GM12874 (cell line): ENCODE measurements around the gene DLGAP4.

Experiments
- TF ChIP-seq, protein P1 (sequence below): IDR thresholded peaks from 2 replicates; pipeline ENCODE4 v1.5.1; 2011; ENCODE audit warnings: low read depth, mild to moderate bottlenecking, control low read depth, low read length, moderate library complexity; ENCODE audit not compliant: insufficient read depth

DLGAP4 gene

DNA sequence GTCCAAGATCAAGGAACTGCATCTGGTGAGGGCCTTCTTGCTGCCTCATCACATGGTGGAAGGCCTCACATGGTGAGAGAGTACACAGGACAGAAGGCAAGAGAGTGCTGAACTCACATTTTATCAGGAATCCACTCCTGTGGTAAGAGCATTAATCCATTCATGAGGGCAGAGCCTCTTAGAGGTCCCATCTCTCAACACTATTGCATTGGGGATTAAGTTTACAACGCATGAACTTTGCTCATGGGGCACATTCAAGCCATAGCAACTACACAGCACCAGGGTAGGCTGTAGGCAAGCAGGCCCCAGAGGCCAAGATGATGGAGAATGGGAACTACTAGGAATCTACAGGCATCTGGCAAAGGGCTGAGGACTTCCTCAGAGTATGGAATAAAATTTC lies 257.2 kb downstream of the DLGAP4 start:
- TF ChIP-seq, protein P1, sequence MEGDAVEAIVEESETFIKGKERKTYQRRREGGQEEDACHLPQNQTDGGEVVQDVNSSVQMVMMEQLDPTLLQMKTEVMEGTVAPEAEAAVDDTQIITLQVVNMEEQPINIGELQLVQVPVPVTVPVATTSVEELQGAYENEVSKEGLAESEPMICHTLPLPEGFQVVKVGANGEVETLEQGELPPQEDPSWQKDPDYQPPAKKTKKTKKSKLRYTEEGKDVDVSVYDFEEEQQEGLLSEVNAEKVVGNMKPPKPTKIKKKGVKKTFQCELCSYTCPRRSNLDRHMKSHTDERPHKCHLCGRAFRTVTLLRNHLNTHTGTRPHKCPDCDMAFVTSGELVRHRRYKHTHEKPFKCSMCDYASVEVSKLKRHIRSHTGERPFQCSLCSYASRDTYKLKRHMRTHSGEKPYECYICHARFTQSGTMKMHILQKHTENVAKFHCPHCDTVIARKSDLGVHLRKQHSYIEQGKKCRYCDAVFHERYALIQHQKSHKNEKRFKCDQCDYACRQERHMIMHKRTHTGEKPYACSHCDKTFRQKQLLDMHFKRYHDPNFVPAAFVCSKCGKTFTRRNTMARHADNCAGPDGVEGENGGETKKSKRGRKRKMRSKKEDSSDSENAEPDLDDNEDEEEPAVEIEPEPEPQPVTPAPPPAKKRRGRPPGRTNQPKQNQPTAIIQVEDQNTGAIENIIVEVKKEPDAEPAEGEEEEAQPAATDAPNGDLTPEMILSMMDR = no peak

- TF ChIP-seq, protein P1 = no peak
These were observed 259.4 kb downstream of the DLGAP4 start for GRCh38 chr20:36565520-36565919.

- TF ChIP-seq, protein P1 = no peak
These were observed 263.8 kb downstream of the DLGAP4 start for GRCh38 chr20:36569847-36570429.

- TF ChIP-seq, protein P1 = no peak
These were observed 265.7 kb downstream of the DLGAP4 start for GRCh38 chr20:36571564-36572504.

- TF ChIP-seq, protein P1 = no peak
These were observed 266.6 kb downstream of the DLGAP4 start for GRCh38 chr20:36572701-36573102.

DNA sequence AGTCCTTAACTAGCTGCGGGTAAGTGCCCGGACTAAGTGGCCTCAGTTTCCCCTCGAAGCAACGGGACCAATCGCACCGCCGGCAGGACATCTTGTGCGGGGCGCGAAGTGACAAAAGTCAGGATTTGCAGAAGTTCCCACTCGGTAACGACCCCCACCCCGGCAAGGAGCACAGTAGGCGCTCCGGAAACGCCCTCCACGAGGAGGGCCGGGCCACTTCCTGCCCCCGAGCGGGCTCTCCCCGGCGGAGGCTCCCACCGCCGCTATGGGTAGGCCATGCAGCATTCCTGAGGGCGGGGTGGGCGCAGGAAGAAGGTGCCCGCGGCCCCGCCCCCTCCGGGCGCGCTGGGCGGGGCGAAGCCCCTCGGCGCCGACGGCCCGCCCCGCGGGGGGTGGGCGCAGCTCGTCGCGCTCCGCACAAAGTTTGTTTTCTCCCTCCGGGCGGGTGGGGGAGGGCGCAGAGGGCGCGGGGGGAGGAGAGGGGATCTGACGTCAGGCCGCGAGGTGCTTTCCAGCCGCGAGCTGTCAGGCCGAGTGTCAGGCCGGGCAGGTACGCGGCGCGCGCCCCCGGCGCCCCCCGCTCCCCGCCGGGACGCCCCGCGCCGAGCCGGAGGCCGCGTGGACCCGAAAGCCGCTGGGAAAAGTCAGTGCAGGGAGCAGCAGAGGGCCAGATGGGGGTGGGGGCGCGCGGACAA lies 267.1 kb downstream of the DLGAP4 start, which contains the start of gene TGIF2:
TSS of gene TGIF2 (plus strand) at position 495 of the 695 bp plus-strand sequence. CDS start 5,178 bp downstream, outside the sequence.
- TF ChIP-seq, protein P1 = no peak

DNA sequence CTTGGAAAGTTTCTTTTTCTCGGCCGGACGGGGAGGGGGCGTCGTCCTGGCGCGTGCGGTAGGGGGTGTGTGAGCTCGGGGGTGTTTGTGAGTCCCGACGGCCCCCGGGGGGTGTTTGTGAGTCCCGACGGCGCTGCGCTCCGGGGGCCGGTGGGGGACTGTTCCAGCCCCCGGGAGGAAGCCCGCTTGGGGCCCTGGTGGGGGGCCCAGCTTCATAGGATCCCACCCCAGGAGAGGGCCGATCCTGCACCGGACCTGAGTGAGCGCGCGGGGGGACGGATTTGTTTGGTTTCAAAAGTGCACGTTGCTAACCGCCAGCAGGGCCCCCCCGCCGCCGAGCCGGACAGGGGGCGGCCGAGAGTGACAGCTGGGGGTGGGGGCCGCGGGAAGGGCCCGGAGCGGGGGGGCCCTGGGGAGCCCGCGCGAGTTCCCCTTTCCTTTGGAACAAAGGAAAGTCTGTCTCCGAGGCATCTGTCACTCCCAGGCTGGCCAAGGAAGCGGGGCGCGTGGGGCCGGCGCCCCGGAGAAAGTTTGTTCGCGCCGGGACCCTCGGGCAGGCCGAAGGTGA lies 267.7 kb downstream of the DLGAP4 start:
- TF ChIP-seq, protein P1 = no peak
